Gastroesophageal sphincter (tissue), 3 donors: ENCODE measurements around the gene MORN3.

Experiments used
- POLR2A ChIP-seq, 2 donors: fragments of 450-650 bp; IDR thresholded peaks; one replicate each; pipeline ENCODE4 v1.6.1; 2017; ENCODE audit warnings: antibody characterized with exemption in 2 of 2, mild to moderate bottlenecking in 2 of 2, moderate library complexity in 1 of 2
- POLR2AphosphoS5 ChIP-seq: sonication (generic); formaldehyde crosslinking; IDR thresholded peaks from one replicate; pipeline ENCODE4 v1.6.1; 2017; ENCODE audit warnings: antibody characterized with exemption
- TF ChIP-seq, protein P1 (sequence below), 4 experiments: fragments of 200-600 bp in 2 of 4; fragments of 450-650 bp in 2 of 4; sonication (generic) in 1 of 4; IDR thresholded peaks; one replicate each; pipeline ENCODE4 v1.5.1; 2017 to 2019; ENCODE audit warnings: antibody characterized with exemption in 4 of 4, mild to moderate bottlenecking in 2 of 4, moderate library complexity in 2 of 4

GRCh38 chr12:121634836-121635235 is 34.6 kb downstream of the MORN3 start:
- TF ChIP-seq, protein P1, sequence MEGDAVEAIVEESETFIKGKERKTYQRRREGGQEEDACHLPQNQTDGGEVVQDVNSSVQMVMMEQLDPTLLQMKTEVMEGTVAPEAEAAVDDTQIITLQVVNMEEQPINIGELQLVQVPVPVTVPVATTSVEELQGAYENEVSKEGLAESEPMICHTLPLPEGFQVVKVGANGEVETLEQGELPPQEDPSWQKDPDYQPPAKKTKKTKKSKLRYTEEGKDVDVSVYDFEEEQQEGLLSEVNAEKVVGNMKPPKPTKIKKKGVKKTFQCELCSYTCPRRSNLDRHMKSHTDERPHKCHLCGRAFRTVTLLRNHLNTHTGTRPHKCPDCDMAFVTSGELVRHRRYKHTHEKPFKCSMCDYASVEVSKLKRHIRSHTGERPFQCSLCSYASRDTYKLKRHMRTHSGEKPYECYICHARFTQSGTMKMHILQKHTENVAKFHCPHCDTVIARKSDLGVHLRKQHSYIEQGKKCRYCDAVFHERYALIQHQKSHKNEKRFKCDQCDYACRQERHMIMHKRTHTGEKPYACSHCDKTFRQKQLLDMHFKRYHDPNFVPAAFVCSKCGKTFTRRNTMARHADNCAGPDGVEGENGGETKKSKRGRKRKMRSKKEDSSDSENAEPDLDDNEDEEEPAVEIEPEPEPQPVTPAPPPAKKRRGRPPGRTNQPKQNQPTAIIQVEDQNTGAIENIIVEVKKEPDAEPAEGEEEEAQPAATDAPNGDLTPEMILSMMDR (IDR thresholded peaks at IDR 0.05) = no peak
- TF ChIP-seq POLR2A (IDR thresholded peaks at IDR 0.05) (no peak), POLR2AphosphoS5 (no peak)
